Activated T-helper 1 cell treated with Interleukin-2 at 50 U/mL for 16 hours (primary cell): ENCODE results near the gene HELZ.
"Not testable (repeated sequence)": the region's sequence is repeated elsewhere in the genome, so short reads cannot be mapped to it uniquely, and the experiment has no call there.

ENCODE experiments used
- DNase-seq: peaks from one replicate; pipeline ENCODE4 v3.0.0-alpha.2; 2020; ENCODE audit warnings: low read depth

Gene HELZ

DNA sequence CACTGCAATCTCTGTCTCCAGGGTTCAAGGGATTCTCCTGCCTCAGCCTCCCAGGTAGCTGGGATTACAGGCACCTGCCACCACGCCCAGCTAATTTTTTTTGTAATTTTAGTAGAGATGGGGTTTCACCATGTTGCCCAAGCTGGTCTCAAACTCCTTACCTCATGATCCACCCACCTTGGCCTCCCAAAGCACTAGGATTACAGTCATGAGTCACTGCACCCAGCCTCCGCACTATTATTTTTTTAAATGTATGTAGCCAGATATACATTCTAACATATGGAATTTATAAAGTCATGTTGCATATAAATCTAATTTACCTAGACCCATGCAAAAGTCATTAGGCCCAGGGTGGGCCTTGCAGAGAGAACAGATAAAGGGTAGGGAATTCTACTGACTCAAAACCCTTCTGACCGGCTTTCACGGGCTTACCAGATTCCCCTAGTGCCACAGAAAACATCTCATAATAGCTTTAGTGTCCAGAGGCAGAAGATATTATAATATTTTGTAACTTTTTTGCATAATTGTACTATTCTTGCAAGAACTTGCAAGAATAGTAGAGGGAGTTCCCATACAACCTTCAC, 20.5 kb upstream of the HELZ start:
- no peak for DNase-seq

- no peak for DNase-seq
Observed at GRCh38 chr17:67262435-67263117, 17.6 kb upstream of the HELZ start.

DNA sequence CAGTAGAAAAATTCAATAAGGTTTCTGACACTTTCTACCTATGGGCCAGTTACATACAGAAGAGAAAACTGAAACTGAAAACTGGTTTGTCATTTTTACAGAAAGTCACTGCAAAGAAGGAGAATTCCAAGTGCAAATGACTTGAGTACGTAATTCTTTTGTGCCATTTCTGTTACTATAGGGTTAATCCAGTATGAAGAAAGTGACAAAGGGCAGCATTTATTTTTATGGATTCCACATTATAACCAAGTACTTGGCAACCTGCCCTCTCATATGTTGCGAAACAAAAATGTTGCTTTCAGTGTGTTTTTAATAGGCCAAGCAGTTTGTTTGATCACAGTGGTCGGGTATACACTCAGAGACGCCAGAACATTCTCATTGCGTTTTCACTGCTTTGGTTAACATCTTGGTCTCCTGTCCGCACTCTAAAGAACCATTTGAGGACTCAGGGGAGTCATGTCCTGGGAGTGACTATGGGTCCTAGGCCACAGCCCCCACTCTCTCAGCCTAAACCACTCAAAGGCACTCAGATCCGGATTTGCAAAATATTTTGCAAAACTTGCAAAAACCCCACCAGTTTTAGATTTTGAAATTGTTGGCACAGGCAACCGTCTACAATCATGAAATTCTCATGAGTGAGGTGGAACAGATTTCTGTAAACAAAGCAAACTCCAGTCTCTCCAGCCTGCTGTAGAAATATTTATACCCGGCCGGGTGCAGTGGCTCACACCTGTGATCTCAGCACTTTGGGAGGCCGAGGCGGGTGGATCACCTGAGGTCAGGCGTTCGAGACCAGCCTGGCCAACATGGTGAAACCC, 15.4 kb upstream of the HELZ start:
- DNase-seq: no peak

- DNase-seq: no peak
Observed at GRCh38 chr17:67258821-67259468, 13.9 kb upstream of the HELZ start.

GRCh38 chr17:67256075-67256732, 11.2 kb upstream of the HELZ start:
- no peak for DNase-seq

DNA sequence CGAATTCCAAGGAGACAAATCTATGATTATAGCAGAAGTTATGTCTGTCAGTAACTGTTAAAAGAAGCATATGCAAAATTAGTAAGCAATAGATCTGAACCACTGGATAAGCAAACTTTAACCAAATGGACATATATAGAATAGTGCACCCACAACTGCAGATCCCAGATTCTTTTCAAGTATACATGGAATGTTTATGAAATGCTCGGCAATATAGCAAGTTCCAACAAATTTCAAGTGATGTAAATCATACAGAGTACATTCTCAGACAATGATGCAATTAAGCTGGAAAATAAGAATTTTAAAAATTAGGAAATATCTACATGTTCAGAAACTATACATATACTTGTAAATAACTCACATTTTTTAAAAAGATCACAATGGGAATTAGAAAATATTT, 8.4 kb upstream of the HELZ start:
- DNase-seq: no peak

DNA sequence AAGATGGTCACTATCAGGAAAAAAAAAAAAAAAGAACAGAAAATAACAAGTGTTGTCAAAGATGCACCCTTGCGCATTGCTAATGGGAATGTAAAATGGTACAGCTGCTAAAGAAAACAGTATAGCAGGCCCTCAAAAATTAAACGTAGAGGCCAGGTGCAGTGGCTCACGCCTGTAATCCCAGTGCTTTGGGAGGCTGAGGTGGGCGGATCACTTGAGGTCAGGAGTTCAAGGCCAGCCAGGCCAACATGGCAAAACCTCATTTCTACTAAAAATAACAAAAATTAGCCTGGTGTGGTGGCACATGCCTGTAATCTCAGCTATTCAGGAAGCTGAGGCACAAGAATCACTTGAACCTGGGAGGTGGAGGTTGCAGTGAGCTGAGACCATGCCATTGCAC, 6.6 kb upstream of the HELZ start:
- not testable (repeated sequence) for DNase-seq

GRCh38 chr17:67248291-67248690, 3.3 kb upstream of the HELZ start:
- no peak for DNase-seq

DNA sequence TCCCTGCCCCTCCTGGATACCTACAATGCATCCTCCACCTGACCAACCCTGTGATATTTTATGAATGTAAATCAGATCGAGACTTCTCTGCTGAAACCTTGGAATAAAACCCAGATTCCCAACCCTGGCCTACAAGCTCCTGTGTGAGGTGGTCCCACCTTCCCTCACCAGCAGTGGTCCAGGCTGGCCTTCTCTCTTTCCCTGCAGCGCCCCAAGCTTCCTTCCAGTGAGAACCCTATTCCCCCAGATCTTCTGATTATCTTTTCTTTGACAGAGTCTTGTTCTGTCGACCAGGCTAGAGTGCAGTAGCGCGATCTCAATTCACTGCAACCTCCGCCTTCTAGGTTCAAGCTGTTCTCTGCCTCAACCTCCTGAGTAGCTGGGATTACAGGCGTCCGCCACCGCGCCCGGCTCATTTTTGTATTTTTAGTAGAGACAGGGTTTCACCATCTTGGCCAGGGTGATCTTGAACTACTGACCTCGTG, 2.5 kb upstream of the HELZ start:
- no peak for DNase-seq

DNA sequence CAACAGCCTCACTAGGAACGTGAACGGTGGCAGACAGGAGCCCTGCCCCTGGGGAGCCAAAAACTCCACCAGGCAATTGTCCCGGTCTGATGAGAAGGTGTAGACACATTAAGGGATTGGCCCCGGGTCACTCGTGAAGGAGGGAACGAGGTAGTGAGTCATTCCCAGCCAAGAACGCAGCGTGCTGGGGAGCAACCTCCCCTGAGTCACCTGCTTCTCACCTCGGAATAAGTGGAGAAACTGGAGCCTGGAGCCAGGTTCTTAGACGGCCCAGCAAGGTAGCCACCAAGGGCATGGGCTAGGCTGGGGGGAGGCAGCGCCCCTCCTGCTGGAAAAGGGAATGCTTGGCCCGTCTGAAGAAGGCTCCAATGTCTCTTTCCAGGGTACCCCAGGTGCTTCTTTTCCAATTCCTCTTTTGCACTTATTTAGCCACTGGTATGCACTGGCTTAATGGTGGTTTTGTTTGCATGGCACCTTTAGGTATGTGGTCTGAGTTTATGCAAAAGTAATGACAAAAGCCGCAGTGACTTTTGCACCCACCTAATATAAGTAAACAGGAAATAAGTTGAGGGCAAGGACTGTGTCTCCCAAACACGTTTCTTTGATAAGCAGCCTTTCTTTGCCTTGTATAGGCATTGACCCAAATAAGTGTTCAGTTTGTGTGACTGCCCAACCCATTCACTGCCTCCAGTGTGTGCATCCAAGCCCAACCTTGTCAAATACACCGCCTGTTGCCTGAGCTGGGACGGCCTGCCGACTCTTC, 1.8 kb upstream of the HELZ start:
- no peak for DNase-seq

DNA sequence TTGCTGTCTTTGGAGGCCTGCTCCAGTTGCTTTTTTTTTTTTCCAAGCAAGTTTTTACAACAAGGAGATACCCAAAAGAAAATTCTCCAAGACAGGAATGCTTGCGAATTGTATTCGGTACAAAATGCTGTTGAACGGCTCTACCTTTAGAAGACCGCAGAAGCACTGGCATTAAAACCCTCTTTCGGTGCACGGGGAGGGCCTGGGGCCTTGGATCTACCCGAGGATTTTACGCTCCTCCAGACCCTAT, 1.3 kb upstream of the HELZ start:
- DNase-seq: no peak

DNA sequence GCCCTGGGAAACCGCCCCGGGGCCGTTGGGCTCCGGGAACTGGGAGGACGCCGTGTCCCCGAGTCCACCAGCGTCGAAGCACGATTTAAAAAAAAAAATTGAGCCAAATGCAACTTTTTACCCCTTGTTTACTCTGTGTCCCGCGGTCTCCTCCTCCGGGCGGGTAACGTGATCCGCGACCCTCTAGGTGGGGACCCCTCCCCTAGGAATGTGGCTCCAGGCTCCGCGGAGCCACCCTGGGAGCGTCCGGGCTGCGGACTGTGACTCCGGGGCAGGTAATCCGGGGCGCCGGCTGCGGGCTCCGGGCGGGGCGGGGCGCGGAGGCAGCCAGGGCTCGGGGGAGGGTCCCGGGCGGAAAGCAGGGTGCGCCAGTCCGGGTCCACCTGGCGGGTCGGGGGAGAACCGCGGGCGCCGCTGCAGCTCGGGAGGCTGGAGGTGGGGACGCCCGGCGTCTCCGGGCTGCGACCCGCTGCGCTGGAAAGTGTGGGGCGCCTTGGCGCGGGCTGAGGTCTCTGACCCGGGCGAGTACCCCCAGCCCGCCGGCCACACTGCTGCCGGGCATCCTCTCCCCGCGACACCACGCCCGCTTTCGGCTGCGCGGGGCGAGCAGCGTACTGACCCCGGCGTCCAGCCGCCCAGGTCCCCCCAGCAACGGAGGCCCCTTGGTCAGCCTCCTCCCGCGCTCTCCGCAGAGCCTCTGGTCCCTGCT, 852 bp upstream of the HELZ start:
- DNase-seq: peak; percentile 28

- no peak for DNase-seq
Observed at GRCh38 chr17:67244431-67245072, 444 bp downstream of the HELZ start.

- no peak for DNase-seq
Observed at GRCh38 chr17:67243284-67243683, 1.7 kb downstream of the HELZ start.

- no peak for DNase-seq
Observed at GRCh38 chr17:67241719-67242341, 3.2 kb downstream of the HELZ start.

DNA sequence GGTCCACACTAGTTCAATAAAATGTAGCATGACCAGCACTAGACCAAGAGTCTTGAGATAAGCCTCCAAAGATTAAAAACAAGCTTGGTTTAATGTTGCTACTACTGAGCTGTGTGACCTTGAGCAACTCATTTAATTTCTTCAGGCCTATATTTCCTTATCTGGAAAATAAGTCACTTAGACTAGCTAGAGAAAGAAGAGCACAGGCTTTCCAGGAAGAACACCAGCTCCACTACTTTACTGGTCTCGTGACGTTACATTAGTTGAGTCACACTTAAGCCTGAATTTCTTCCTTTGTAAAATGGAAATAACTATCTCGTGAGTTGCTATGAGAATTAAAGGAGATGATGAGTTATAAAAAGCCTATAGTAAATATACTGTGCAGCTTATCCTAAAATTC, 5.4 kb downstream of the HELZ start:
- no peak for DNase-seq

GRCh38 chr17:67238991-67239390, 6.0 kb downstream of the HELZ start:
- no peak for DNase-seq

DNA sequence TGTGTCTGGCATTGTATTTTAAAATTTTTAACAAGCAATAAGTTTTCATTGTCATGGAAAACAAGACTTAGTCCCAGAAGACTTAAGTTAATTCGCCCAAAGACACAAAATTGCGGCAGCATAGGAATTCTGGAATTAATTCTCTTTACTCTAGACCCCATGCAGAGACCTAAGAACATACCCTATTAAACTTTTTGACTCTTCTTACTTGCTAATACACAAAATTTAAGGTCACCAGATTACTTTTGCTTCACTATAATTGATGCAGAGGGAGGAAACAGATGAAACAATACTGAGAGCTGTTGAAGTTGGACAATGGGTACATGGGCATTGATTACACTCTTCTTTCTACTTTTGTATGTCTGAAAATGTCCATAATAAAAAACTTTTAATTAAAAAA, 12.6 kb downstream of the HELZ start:
- DNase-seq: no peak

- no peak for DNase-seq
Observed at GRCh38 chr17:67229109-67229955, 15.7 kb downstream of the HELZ start.
